SK-N-DZ (cell line): ENCODE data around the gene FAM167B.

ENCODE experiments used
- DNase-seq: peaks from one replicate; pipeline ENCODE4 v3.0.0-alpha.2; 2015; ENCODE audit warnings: low spot score

Gene FAM167B

DNA sequence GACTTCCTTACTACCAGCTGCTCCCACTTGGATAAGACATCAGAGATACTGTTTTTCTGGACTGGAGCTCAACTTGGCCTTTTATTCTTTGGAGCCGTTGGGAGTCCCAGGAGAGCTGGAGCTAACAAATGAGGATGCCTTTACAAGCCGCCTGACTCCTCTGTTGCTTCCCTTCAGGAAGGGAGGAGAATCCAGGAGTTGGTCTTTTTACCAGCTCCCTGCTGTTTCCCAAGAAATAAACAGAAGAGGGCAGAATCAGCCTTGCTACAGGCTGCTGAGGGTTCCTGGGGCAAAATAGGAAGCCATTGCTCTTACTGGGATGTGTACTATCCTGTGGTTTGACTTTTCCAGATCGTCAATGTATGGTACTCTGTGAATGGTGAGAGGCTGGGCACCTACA, 23.3 kb upstream of the FAM167B start:
- no peak for DNase-seq

DNA sequence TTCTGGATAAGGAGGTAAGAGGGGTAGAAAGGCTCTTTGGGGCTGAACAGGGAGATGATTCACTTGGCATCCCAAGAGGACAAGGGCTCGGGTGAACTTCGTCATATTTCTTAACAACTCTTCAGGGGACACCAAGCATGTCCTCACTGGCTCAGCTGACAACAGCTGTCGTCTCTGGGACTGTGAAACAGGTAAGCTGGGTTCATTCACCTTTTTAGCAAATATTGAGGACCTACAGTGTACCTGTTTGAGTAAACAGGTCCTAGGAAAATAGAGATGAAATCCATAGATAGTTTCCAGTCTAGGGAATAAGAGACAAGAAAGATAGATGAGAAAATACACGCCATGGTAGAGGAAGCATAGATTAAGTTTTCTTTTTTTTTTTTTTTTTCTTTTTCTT, 22.7 kb upstream of the FAM167B start:
- DNase-seq: no peak

DNA sequence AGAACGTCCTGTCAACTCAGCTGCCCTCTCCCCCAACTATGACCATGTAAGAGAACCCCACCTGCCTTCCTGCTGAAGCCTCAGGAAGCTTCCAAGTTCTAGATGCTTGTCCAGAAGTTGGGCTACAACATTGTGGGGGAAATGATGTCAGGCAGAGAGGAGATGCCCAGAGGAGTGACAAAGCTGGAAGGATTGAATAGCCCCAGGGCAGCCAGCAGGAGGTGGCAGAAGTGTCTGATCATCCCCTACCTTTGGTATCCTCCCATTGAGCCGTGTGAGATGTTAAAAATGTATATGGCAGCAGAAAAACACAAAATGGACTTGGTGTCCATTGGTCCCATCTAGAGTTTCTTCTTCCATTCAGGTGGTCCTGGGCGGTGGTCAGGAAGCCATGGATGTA, 18.3 kb upstream of the FAM167B start:
- DNase-seq: no peak

DNA sequence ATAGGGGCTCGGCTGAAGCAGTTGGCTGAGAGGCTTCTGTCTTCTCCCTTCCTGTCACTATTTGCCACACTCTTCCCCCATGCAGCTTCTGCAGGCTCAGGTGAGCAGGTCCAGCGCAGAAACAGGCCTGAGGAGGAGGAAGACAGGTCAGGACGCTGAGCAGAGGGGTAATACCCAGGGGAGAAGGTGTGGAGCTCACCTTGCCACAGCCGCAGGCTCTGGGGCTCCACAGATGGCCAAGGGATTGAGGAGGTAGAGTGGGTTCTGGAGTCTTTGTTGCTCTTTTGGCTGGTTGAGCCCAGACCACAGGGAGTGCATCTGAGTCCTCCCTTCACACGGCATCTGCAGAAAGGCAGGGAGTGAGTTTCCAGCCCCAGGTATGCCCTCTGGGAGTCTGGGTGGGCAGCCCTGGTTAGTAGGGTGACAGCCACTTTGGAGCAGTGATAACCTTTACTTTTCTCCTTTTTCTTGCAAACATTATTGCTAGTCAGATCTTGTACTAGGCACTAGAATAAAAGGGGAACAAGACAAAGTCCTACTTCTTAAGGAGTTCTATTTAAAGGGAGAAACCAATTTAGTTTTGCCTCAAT, 15.1 kb upstream of the FAM167B start:
- DNase-seq: no peak

DNA sequence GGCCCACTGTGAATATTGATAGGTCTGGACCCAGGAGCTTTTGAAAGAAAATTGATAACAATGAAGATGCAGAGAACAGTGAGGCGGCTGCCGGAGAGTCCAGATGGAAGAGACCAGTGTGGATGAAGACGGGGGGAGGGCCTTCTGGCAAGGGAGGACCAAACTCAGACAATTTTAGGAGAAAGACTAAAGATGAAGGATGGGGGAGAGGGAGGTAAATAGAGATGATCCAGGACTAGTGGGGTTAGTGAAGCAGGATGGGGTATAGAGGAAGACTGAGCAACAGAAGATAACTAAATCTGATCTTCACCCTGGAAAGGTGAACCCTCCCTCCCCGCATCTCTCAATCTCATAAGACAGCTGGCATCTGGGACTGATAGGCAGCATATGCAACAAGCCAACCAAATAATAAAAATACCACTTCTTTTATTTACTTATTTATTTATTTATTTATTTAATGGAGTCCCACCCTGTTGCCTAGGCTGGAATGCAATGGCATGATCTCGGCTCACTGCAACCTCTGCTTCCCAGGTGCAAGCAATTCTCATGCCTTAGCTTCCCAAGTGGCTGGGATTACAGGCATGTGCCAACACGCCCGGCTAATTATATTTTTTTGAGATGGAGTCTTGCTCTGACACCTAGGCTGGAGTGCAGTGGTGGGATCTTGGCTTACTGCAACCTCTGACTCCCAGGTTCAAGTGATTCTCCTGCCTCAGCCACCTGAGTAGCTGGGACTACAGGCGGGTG, 14.3 kb upstream of the FAM167B start:
- DNase-seq: no peak

DNA sequence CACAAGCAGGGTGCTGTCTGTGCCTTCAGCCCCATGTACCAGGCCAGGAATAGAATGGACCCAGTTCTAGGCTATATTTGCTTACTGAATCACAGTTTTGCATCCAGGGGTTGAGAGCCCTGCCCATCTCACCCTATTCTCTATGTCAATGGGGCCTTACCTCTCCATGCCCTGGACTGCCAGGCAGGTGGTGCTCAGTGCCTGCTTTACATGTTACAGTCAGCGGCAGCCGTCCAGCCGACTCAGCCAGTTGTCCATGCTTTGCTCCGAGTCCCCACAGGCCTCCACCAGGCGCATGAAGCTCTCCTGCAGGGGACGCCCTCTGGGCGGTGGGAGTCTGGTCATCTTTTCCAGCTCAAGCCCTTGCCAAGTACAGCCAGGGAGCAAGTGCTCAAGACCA, 12.2 kb upstream of the FAM167B start:
- DNase-seq: no peak

DNA sequence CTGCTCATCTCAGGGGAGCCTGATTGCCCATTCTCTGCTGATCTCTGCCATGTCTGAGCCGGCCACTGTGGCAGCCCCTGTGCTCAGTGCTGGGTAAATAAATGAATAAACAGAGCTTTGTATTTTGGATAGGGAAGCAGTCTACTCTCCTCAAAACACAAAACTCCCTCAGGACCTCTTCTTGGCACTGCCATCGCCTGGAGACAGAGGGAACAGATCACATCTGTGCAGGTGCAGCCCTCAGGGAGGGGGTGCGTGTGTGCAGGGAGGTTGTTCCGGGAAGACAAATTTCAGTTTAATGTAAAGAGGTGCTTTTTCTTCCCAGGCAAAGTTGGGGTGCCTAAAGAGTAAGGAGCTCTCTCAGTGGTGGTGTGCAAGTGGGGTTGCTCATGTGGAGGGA, 7.7 kb upstream of the FAM167B start:
- no peak for DNase-seq

DNA sequence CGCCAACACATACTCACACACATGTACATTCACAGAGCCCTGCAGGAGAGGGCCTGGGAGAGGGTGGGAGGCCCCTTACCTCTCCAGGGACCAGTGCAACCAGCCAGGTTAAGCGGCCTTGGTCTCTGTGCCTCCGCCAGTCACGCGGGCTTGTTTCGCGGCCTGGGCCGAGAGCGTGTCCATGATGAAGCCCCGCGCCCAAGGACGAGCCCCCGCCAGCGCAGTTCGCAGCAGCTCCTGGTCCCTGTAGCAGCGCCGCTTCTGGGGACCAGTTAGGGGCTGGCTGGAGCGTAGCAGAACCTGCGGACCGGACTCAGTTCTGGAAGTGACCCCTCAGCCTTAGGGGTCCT, 7.3 kb upstream of the FAM167B start:
- DNase-seq: peak; percentile 19

DNA sequence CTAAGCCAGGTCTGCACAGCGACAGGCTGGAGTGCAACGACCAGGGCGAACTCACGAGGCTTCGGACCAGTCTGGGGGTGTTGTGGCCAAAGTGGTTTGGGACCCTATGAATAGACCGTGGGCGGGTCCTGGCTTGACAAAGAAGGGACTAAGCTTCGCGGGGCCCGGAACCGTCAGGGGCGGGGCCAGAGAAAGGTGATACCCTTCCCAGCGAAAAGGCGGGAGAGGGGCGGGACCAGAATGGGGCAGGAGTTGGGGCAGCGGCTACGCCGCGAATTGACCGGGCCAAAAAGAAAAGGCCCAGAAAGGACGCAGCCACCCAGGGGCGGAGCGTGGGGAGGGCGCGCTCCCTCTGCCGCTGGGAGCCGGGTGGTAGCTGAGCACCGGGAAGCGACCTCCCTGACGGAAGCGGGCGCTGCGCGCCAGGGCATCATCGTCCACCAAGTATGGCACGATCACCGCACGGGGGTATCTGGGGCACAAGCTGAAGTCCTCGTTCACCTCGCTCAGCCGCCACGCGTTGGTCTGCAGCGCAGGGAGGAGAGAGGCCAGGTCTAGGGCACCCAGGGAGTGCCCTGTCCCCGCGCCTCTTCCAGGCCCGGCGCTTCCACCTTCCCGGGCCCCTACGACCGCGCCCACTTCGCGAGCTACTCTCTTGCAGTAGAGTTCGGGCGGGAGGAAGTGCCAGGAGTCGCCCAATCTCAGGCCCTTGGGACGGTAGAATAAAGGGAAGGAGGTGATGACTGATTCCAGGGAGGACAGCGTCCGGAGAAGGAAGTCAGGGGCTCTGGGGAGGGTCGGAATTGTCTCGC, 6.7 kb upstream of the FAM167B start:
- peak; percentile 55 for DNase-seq

DNA sequence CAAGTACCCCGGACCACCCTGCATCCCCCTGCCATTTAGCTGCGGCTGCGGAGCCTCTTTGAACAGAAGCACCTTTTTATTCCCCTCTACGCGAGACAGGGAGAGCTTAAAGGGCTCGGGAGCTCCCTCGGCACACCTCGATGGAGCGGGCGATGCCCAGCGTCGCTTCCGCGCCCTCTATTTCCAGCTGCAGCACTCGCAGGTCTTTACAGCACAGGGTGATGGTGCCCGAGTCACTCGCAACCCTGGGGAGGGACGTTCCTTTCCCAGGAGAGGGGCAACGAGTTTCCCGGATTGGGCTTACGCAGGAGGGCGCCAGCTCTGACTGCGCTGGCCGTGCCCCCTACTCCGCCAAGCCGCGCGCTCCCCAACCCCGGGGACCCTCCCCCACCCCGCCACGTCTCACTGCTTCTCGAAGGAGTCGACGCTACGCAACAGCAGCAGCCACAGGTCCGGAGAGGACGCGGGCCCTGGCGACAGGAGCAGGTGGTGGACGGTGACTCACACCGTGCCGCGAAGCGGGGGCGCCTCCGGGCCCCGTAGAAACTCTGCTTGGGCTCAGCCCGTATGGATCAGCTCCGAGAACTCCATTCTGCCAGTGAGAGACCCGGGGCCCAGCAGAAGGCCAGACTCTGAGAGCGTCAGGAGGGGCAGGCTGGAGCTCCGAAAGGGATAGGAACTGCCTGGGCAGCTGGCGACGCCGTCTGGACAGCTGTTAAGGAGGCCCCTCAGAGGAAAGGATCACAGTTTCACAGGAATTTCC, 5.8 kb upstream of the FAM167B start:
- peak; percentile 40 for DNase-seq

DNA sequence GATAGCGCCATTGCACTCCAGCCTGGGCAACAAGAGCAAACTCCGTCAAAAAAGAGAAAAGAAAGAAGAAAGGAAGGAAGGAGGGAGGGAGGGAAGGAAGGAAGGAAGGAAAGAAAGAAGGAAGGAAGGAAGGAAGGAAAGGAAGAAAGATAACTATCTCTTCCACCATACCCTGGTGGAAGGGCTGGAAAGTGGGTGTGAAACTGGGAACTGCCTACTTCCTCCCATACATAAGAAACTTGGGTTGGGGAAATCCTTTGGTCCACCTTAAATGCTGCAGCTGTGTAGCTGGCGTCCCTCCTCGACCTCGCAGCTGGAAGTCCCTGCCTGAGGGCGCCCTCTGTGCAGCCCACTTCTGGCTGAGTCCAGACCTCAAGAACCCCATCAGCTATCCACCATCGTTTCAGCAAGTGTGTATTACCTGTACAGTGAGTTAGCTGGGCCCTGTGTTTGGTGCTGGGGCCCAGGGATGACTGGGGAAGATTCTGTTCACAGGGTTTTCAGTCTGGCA, 4.6 kb upstream of the FAM167B start:
- peak; percentile 29 for DNase-seq

DNA sequence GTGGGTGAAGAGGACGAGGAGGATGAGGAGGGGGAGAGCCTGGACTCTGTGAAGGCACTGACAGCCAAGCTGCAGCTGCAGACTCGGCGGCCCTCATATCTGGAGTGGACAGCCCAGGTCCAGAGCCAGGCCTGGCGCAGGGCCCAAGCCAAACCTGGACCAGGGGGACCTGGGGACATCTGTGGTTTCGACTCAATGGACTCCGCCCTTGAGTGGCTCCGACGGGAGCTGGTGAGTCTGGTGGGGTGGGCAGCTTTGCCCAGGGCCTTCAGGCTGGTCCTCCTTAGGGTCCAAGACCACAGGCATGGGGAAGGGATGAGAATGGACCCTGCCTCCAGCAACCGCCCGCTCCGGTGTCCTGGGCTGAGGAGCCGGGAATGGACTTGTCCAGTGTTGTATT, 430 bp downstream of the FAM167B start:
- DNase-seq: no peak

DNA sequence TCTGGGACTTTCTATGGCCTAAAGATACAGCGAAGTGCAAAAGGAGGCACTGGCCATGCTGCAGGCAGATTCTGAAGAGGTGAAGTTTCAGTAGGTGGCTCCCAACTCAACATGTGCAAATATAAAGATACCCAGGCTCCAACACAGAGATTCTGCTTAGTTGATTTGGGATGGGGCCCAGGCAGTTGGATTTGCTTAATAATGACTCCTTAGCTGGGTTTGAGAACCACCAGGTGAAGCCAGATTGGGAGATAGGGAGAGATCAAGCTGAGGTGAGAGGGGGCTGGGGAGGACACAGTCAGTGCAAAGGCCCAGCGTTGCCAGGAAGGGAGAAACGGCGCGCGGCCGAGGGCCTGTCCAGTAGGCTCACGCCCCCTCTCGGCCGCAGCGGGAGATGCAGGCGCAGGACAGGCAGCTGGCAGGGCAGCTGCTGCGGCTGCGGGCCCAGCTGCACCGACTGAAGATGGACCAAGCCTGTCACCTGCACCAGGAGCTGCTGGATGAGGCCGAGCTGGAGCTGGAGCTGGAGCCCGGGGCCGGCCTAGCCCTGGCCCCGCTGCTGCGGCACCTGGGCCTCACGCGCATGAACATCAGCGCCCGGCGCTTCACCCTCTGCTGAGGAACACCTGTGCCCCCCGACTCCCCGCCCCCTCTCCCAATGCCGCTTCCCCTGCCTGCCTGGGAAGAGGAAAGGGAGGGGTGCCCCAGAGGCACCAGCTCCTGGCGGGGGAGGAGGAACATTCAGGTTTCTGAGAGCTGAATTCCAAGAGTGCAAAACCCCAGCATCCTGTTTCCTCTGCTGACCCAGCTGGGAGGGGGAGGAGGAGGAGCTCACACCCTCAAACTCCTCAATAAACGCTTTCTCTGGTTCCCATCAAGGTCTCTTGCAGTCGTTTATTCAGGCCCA, 1.2 kb downstream of the FAM167B start:
- DNase-seq: peak; percentile 77

DNA sequence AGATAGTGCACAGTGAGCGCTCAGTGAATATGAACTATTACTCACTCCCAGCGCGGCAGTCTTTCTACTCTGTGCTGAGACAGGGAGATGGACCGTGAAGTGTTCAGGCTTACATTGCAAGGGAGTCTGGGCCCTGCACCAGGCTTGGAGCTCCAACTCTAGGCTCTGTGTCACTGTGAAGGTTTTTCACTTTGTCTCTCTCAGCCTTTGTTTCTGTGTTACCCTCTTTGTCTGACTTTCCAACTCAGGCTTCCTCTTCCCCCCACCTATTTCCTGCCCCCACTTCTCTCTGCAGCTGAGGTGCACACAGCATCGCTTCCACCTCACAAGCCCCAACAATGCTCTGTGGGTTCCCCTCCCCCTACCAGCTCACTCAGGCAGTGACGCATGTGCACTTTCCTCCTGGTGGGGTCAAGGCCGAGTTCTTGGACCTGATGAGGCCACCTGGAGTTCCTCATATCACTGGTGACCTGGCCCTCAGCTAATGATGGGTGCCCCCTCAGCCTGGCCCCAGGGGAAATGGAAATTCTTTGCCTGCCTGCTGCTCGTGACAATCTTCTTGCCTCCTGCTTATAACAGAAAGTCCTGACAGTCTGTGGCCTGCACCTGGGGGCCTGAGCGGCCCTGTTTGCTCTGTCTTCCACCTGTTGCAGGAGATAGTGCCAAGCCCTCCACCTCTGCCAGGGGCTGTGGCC, 3.0 kb downstream of the FAM167B start:
- peak; percentile 37 for DNase-seq

DNA sequence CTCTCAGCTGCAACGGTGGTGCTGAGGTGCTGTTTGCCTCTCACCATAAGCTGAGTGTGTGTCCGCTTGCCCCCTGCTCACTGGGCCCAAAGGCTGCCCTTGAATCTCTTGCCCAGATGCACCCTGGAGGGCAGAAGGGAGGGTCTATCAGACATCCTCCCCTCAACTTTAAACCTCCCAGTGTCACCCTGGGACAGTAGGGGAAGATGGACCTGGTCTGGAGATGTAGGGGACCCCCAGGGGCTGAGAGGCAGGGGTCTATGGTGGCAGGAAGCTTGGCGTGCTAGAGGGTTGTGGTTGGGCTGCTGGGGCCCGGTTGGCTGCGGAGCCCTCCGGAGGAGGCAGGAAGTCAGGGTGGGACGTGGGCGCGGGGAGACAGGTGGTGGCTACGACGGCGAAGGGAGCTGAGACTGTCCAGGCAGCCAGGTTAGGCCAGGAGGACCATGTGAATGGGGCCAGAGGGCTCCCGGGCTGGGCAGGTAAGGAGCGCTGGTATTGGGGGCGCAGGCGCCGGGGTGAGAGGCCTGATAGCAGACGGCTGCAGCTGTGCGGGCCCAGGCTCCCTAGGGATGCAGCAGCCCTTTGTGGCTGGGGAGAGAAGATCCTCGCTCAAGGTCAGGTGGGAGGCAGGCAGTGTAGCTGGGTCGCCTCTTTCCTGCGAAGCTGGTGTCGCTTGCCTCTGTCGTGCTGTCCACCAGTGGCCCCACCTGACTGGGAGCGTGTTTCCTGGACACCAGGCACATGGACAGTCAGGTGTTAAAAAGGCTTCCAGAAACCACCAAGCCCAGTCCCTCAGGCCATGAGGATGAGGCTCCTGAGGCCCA, 4.1 kb downstream of the FAM167B start, which contains the start of gene LCK:
Gene LCK (plus strand): TSS at position 373 of the 824 bp plus-strand sequence. CDS start 23,065 bp downstream, outside the sequence.
- peak; percentile 31 for DNase-seq

DNA sequence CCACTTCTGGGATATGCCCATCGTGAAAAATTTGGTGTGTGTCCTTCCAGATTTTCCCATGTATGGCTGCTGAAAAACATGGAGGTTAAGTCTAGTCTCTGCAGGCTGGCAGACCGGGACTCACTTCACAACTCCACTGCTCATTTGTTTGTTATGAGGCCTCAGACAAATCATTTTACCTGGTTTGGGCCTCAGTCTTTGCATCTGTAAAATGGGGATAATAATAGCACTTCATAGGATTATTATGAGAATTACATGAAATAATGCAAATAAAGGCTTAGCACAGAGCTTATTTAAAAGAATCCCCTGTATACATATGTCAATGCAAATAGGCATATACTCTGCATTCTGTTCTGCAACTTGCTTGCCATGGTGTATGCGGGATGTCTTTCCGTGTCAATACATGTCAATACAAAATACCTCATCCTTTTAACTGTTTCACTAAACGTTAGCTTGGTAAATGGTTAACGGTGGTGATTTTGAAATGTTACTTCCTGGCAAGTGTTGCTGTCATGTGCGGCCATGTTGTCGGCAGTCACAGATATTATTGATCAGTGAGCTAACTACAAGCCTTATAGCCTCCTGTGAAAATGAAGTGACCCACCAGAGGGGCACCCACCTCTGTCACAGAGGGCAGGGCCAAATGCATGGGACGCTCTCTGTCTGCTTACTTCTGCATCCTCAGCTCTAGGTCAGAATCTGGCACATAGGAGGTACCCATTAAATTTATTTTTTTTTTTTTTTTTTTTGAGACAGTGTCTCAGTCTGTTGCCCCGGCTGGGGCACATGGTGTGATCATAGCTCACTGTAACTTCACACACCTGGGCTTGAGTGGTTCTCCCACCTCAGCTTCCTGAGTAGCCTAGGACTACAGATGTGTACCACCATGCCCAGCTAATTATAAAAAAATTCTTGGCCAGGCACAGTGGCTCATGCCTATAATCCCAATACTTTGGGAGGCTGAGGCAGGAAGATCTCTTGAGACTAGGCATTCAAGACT, 8.3 kb downstream of the FAM167B start:
- no peak for DNase-seq

DNA sequence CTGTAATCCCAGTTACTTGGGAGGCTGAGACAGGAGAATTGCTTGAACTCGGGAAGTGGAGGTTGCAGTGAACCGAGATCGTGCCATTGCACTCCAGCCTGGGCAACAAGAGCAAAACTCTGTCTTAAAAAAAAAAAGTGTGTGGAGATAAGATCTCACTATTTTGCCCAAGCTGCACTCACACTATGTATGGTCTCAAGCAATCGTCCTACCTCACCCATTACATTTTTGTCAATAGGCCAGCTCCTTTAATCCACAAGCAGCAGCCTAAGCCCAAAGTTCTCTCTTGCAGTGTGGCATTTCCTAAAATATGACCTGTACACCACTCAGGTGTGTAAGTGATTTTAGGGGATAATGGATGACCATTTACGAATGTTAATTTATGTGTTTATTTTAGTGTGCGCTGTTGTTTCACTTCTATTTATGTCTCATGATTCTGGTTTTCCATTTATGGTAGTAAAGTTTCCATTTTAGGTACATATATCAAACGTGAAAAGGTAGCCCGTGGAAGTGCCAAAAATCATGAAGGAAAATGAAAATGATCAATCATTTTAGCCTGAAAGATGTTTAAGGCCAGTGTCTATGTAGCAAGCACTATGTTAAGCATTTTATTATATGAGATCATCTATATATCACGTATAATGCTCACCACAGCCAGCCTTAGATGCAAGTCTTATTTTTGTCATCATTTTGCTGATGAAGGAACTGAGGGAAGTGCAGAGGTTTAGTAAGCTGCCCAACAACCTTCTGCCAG, 9.6 kb downstream of the FAM167B start:
- DNase-seq: no peak
